Measurements from ENCODE around the gene GPR179. TPM values are rescaled to one million over a fixed set of nuclear protein-coding genes. Genes with fewer than 3 reads are reported as not detected.

Gene GPR179
- total RNA-seq, 1 donor from 2014 or later = not detected

GRCh38 chr17:38326996-38327792 is 16.6 kb downstream of the GPR179 start:
- no peak for TF ChIP-seq POLR2AphosphoS5 (IDR thresholded peaks at IDR 0.05; ENCODE audit: insufficient read depth in 1 of 2, low read depth in 1 of 2)
- no peak for TF ChIP-seq POLR2A (IDR thresholded peaks at IDR 0.05)
- no peak for TF ChIP-seq CTCF (IDR thresholded peaks at IDR 0.05)
- Histone ChIP-seq H3K9me3 (no peaks in the 10 kb centered on the region), H3K4me3 (no peak overlapping the region), H3K27me3 (no peaks in the 10 kb centered on the region), H3K27ac (no peak overlapping the region), H3K4me1 (no peaks in the 10 kb centered on the region), H3K36me3 (no peaks in the 10 kb centered on the region)
- intact Hi-C loops (cut with DNase I) = no loop called here
- DNase-seq (ENCODE audit: extremely low spot score in 2 of 2) = no peak

DNA sequence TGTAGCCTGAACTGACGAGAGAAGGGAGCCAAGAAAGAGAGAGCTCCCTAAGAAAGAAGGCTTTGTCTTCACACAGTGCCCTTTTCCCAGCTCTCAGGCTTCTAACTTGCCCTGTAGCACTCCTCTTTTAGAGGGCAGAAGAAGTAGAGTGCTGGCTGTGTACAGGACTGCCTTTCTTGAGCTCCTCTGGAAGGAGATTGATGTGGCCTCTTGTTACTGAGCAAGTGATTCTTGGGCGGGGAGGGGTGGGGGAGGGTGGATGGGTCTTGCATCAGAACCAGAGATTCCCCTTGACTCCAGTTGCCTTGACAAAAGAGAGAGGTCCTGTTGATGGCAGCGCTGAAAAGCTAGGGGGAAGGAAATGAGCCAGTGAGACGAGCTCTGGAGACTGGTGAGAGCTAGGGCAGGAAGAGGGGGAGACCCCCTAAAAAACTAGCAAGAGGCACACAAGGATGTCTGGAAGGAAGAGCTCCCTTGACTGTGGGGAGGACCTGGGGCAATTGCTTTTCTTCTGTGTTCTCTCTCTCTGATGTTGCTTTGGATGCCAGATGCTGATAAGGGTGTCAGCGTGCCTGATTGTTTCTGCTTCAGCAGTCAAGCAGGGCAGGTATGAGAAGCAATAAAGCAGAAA is 18.4 kb downstream of the GPR179 start:
- H3K9me3 ChIP-seq = no peaks in the 10 kb centered on the region
- H3K4me1 ChIP-seq = no peaks in the 10 kb centered on the region
- DNase-seq (ENCODE audit: extremely low spot score in 2 of 2) = no peak
- peaks cover 0 to 13% of the 10 kb centered on the region in 2 donors for H3K36me3 ChIP-seq
- intact Hi-C loops (cut with DNase I) = no loop called here
- no peaks in the 10 kb centered on the region for H3K27me3 ChIP-seq
- no peak overlapping the region for H3K4me3 ChIP-seq
- no peak overlapping the region for H3K27ac ChIP-seq
- TF ChIP-seq POLR2AphosphoS5 (IDR thresholded peaks at IDR 0.05; ENCODE audit: insufficient read depth in 1 of 2, low read depth in 1 of 2) (no peak), CTCF (IDR thresholded peaks at IDR 0.05) (no peak), POLR2A (IDR thresholded peaks at IDR 0.05) (no peak)

- intact Hi-C loops (cut with DNase I) = no loop called here
- no peak overlapping the region for H3K4me3 ChIP-seq
- no peaks in the 10 kb centered on the region for H3K27me3 ChIP-seq
- no peaks in the 10 kb centered on the region for H3K9me3 ChIP-seq
- H3K27ac ChIP-seq = no peak overlapping the region
- H3K4me1 ChIP-seq = no peaks in the 10 kb centered on the region
- no peak for DNase-seq (ENCODE audit: extremely low spot score in 2 of 2)
- H3K36me3 ChIP-seq = peaks cover 0 to 13% of the 10 kb centered on the region in 2 donors
- TF ChIP-seq CTCF (IDR thresholded peaks at IDR 0.05) = no peak
- TF ChIP-seq POLR2A (IDR thresholded peaks at IDR 0.05) = no peak
- TF ChIP-seq POLR2AphosphoS5 (IDR thresholded peaks at IDR 0.05; ENCODE audit: insufficient read depth in 1 of 2, low read depth in 1 of 2) = no peak
These were observed 19.0 kb downstream of the GPR179 start for GRCh38 chr17:38324772-38325171.

DNA sequence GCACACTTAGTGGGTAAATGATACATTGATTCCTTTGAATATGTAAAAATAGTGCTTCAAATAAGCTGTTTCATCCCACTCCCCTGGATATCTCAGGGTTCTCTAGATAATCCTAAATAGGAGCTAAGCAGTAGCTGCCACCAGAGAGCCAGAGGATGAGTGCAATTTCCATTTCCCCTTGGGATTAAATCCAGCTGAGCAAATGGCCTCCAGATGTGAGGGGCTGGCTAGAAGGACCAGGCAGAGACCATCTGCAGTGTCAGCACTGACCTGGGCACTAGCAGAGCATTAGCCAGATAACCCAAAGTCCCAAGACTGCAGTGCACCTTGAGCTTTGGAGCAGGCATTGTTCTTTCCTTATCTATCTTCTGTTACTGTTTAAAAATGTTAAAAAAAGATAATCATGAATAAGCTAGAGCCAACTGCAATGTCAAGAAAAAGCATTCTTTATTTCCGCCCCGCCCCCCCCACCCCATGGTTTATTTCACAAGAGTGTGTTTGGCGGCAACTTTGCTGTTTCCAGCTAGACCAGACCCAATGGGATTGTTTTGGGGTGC is 19.5 kb downstream of the GPR179 start:
- no peaks in the 10 kb centered on the region for H3K4me1 ChIP-seq
- TF ChIP-seq POLR2AphosphoS5 (IDR thresholded peaks at IDR 0.05; ENCODE audit: insufficient read depth in 1 of 2, low read depth in 1 of 2) = no peak
- DNase-seq (ENCODE audit: extremely low spot score in 2 of 2) = no peak
- peaks cover 0 to 13% of the 10 kb centered on the region in 2 donors for H3K36me3 ChIP-seq
- intact Hi-C loops (cut with DNase I) = no loop called here
- no peak overlapping the region for H3K27ac ChIP-seq
- H3K9me3 ChIP-seq = no peaks in the 10 kb centered on the region
- no peak overlapping the region for H3K4me3 ChIP-seq
- H3K27me3 ChIP-seq = no peaks in the 10 kb centered on the region

DNA sequence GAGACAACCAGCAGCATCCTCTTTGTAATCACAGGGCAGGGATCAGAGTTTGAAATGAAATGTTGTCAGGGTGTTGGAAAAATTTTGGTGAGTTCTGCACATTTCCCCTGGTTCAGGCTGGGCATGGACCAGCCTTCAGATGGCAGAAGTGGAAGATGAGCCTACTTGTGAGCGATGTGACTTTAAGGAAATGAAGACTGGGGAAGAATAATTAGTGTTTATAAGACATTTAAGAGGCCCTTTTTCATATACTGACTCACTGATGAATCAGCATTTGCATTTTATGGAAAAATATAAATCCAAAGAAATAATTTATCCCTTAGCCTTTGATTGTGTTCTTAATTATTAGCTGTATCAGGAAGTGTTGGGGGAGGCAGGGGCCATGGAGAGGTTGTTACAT is 20.9 kb downstream of the GPR179 start:
- H3K27ac ChIP-seq = no peak overlapping the region

More for the DNA sequence above, 20.9 kb downstream of the GPR179 start:
- TF ChIP-seq POLR2AphosphoS5 (IDR thresholded peaks at IDR 0.05; ENCODE audit: insufficient read depth in 1 of 2, low read depth in 1 of 2) = no peak
- TF ChIP-seq POLR2A (IDR thresholded peaks at IDR 0.05) = no peak
- TF ChIP-seq CTCF (IDR thresholded peaks at IDR 0.05) = no peak
- Histone ChIP-seq H3K36me3 (peaks cover 0 to 13% of the 10 kb centered on the region in 2 donors), H3K27me3 (no peaks in the 10 kb centered on the region), H3K4me1 (no peaks in the 10 kb centered on the region), H3K9me3 (no peaks in the 10 kb centered on the region), H3K4me3 (no peak overlapping the region)
- intact Hi-C loops (cut with DNase I) = no loop called here
- no peak for DNase-seq (ENCODE audit: extremely low spot score in 2 of 2)

Data from vagina (tissue), 2 donors.